Dedifferentiated amniotic fluid mesenchymal stem cell (primary cell): ENCODE results near the gene PDHX.

Experiments used
- DNase-seq: peaks from one replicate; pipeline ENCODE4 v3.0.0-alpha.2; 2016; ENCODE audit errors: extremely low spot score

The PDHX gene

GRCh38 chr11:34988294-34989255, 72.2 kb downstream of the PDHX start:
- DNase-seq: peak; percentile 42

DNA sequence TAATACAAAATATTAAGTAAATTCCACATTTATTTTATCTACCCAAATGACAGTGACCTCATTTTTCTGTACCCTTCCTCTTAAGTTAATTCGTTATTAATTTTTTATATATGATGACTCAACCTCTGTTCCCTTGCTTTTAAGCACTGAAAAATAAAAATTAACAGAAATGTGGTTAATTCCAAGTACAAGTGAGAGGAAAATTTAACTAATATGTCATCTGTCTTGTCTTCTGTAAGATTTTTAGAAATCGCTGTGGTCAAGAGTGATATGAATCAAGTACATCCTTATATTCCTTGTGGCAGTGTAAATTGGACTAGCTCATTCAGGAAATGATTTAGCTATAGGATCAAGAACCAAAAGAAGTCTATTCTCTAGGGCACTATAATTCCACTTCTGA, 74.5 kb downstream of the PDHX start:
- no peak for DNase-seq

DNA sequence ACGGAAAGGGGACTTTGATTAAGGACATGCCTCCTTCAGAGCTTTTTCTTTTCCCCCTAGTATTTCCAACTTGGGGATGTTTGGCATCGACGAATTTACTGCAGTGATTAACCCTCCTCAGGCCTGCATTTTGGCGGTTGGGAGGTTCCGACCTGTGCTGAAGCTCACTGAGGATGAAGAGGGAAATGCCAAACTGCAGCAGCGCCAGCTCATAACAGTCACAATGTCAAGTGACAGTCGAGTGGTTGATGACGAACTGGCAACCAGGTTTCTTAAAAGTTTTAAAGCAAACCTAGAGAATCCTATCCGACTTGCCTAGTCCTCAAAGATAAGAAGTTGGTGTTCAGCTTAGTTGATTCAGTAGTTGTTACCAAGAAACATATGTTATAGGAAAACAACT, 78.4 kb downstream of the PDHX start:
- no peak for DNase-seq

- DNase-seq: no peak
Observed at GRCh38 chr11:34996958-34997357, 80.5 kb downstream of the PDHX start.

- DNase-seq: peak; percentile 46
Observed at GRCh38 chr11:34997952-34998528, 81.6 kb downstream of the PDHX start.

GRCh38 chr11:34999453-34999852, 83.0 kb downstream of the PDHX start:
- no peak for DNase-seq

DNA sequence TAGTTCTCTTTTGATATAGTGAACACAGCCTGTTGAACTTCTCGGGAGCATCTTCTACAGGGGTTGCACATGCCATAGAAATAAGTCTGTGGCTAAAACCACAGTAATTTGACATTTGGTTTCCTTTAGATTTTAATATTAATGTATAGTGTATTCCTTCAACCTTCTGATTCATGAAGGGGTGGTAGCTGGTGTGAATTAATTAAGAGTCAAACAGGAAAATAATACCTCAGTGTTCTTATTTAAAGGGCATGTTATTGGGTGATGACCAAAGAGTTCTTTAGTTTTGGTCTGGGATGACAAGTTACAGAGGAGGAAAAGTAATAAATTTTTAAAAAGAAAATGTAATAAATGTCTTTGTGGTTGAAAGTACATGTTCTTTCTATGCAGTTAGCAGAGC, 86.8 kb downstream of the PDHX start:
- no peak for DNase-seq

DNA sequence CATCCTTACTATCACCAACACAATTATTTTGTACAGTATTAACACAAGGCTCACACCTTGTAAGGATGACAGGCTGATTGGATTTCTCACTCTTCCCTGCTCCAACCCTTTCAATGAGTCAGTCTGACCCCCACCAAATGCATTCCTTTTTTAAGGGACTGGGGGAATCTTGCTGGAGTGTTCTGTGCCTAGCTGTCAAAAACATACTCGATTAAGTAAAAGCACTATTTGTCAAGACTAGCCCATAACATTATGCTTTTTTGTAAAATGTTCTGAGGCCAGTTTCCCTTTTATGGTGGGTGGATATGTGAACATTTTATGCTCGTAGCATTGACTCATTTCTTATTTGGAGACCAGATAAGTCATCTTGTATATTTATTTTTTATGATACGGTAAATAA, 87.2 kb downstream of the PDHX start:
- DNase-seq: no peak

GRCh38 chr11:35005141-35005780, 88.8 kb downstream of the PDHX start:
- no peak for DNase-seq

DNA sequence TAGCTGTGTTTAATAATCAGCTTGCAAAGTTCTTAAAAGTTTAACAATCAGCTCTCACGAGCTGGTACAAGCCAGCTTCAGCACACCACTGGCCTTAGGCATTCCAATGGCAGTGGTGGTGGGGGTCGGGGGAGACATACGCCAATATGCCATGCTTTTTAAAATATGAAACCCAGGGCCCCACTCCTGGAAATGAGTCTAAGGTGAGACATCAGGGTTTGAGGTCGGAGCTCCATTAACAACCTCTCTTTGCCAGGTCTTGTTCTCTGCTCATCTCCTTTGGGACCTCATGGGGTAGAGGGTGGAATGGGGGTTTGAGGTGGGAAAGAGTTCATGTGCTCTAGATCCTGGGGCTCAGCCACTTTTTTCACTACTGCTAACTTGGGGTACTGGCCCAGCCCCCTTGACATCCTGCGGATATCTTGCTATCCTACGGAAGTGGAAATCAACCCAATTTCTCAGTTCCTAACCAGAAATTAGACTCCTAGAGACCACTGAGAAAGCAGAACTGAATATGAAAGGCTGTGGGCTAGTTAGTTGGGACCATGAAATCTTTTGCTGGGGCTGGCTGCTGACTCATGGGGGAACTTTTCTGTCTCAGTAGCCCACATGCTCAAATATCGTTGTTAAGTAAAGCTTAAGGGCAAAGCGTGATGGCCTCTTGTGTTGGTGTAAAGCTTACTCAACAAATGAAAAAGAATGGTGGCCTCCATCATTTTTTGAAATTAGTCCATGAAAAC, 90.1 kb downstream of the PDHX start:
- DNase-seq: no peak

- no peak for DNase-seq
Observed at GRCh38 chr11:35007277-35007676, 90.9 kb downstream of the PDHX start.

DNA sequence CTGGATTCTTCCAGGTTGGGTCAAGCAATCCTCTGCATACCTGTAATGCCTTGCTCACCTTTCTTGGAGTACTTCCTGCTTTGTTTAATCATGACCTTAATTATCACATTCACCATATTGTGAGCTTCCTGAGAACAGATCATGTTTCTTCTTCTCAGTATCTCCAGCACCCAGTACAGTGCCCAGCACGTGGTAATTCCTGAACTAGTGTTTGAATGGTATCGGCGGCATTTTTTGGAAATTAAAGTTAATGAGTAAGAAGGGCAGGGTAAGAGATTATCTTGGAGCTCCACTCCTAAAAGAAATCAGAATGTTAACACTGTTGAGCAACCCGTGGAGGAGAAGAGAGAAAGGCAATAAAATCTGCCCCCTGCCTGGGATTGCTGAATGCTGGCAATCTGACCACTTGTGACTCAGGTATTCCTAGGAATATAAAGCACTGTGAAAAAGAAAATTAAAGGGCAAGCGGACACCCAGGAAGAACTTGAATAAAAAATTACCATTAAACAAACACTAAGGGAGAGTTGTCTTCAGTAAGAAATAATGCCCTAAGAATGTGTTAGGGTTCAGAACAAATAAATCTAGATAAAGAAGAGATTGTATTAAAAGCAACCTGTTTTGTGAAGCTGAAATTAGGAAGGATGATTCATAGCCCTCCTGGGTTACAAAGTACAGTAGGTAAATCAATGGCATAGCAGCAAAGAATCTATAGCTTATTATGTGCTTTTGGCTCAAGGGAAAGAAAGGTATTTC, 92.9 kb downstream of the PDHX start:
- DNase-seq: no peak

GRCh38 chr11:35009944-35010342, 93.5 kb downstream of the PDHX start:
- no peak for DNase-seq

DNA sequence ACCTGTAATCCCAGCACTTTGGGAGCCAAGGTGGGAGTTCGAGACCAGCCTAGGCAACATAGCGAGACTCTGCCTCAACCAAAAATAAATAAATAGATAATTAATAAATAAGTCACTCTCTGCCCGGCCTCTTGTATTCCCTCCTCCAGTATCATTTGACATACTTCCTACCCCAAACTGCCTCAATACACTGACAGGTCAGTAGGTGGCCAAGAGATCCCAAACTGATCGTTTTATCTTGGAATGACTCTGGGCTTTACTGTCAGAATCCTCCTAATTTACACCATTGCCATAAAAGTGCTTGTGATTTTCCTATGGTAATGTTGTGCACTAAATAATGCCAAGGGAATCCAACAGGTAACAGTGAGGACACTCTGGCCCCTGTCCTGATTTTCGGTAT, 94.2 kb downstream of the PDHX start:
- no peak for DNase-seq

GRCh38 chr11:35011389-35011788, 95.0 kb downstream of the PDHX start:
- no peak for DNase-seq

DNA sequence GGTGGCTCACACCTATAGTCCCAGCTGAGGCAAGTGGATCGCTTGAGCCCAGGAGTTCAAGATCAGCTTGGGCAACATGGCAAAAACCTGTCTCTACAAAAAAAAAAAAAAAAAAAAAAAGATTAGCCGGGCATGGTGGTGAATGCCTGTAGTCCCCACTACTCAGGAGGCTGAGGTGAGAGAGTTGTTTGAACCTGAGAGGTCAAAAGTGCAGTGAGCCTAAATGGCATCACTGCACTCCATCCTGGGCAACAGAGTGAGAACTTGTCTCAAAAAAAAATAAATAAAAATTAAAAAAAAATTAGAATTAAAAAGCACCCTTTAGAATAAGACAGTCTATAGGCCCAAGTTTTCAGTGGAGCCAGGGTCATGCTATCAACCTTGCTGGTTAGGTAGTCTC, 95.5 kb downstream of the PDHX start:
- DNase-seq: no peak

- DNase-seq: no peak
Observed at GRCh38 chr11:35012467-35013191, 96.2 kb downstream of the PDHX start.

GRCh38 chr11:35013514-35014233, 97.3 kb downstream of the PDHX start:
- DNase-seq: peak; percentile 50

DNA sequence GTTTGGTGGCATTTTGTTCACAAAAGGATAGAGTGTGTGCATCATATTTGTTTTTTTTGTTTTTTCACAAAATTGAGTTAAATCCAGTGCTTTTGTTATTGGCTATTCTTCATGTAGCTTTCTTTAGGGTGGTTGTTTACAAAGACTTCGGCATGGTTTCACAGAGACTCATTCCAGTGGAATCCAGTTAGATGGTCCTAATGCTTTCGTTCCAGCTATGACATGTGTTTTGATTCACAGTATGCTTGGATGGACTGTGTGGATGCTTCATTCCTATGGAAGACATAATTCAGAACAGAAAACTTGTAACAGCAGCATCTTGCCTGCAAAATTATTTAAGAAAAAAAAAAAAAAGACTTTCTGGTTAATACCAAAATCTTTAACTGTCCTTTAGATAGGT, 97.9 kb downstream of the PDHX start:
- peak; percentile 95 for DNase-seq
